Measurements from ENCODE around the gene TRMT2A. TPM values are rescaled to one million over a fixed set of nuclear protein-coding genes. Genes with fewer than 3 reads are reported as not detected.

The TRMT2A gene
- total RNA-seq, 1 donor from 2014 or later: 62.9 TPM

DNA sequence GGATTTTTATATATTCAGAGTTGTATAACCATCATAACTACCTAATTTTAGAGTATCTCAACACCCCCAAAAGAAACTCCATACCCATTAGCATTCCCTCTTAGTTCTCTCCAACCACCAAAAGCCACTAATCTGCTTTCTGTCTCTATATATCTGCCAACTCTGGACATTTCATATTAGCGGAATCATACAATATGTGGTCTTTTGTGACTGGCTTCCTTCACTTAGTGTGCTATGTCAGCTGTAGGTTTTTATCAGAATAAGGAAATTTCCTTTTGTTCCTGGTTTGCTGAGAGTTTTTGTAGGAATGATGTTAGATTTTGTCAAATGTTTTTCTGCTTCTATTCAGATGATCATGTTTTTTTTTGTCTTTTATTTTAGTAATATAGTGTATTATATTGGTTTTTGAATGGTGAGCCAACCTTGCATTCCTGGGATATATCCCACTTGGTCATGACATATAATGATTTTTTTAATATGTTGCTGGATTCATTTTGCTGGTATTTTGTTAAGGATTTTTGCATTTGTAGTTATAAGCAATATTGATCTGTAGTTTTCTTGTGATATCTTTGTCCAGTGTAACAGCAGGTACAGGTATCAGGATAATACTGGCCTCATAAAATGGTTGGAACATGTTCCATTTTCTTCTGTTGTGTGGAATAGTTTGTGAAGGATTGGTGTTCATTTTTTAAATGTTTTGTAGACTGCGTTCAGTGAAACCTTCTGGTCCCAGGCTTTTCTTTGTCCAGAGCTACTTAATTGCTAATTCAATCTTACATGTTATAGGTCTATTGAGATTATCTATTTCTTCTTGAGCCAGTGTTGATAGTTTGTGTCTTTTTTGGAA is 20.2 kb downstream of the TRMT2A start:
- Mint-ChIP-seq H3K9me3 (ENCODE audit: unreplicated experiment) (peaks cover 14% of the 10 kb centered on the region), H3K27me3 (ENCODE audit: unreplicated experiment) (no peaks in the 10 kb centered on the region), H3K4me3 (ENCODE audit: unreplicated experiment) (no peak overlapping the region), H3K27ac (ENCODE audit: unreplicated experiment) (no peak overlapping the region), H3K36me3 (ENCODE audit: unreplicated experiment) (peaks cover 68% of the 10 kb centered on the region), H3K4me1 (ENCODE audit: unreplicated experiment) (no peaks in the 10 kb centered on the region)
- no peak for DNase-seq (ENCODE audit: extremely low spot score, unreplicated experiment)
- TF ChIP-seq, protein P1, sequence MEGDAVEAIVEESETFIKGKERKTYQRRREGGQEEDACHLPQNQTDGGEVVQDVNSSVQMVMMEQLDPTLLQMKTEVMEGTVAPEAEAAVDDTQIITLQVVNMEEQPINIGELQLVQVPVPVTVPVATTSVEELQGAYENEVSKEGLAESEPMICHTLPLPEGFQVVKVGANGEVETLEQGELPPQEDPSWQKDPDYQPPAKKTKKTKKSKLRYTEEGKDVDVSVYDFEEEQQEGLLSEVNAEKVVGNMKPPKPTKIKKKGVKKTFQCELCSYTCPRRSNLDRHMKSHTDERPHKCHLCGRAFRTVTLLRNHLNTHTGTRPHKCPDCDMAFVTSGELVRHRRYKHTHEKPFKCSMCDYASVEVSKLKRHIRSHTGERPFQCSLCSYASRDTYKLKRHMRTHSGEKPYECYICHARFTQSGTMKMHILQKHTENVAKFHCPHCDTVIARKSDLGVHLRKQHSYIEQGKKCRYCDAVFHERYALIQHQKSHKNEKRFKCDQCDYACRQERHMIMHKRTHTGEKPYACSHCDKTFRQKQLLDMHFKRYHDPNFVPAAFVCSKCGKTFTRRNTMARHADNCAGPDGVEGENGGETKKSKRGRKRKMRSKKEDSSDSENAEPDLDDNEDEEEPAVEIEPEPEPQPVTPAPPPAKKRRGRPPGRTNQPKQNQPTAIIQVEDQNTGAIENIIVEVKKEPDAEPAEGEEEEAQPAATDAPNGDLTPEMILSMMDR (IDR thresholded peaks at IDR 0.05): no peak

DNA sequence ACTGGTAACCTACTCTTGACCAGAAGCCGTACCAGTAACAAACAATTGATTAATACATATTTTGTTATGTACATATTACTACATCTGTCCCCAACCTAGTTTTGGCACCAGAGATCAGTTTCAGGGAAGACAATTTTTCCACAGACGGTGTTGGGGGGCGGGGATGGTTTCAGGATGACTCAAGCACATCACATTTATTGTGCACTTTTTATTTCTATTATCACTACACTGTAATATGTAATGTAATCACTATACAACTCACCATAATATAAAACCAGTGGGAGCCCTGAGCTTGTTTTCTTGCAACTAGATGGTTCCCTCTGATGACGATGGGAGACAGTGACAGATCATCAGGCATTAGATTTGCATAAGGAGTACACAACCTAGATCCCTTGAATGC is 21.5 kb downstream of the TRMT2A start:
- no peak for DNase-seq (ENCODE audit: extremely low spot score, unreplicated experiment)
- peaks cover 80% of the 10 kb centered on the region for H3K36me3 Mint-ChIP-seq (ENCODE audit: unreplicated experiment)

DNA sequence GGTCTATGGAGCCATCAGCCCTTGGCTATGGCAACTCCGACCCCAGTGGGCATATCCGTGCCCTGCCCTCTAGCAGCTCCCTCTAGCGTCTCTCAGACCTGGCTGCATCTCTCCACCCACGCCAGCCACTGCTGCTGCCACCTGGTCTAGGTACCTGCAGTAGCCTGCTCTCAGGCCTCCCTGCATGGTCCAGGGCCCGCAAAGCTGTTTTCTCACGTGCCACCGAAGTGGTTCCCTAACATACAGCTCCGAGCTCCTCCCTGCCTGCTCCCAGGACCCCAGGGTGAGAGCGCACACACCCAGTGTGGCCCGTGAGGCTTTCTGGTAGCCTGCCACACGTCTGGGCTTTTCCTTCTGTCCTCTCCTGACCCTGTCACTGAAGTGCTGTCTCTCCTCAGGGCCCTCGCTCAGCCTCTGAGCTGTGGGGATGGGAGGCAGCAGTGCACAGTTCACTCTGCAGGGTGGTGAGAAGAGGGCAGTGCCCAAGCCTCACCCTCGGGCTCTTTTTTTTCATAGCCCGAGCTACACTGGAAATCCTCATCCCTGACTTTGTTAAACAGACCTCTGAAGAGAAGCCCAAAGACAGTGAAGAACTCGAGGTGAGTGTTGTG is 22.7 kb downstream of the TRMT2A start:
- Mint-ChIP-seq H3K36me3 (ENCODE audit: unreplicated experiment) (peaks cover 78% of the 10 kb centered on the region), H3K27ac (ENCODE audit: unreplicated experiment) (no peak overlapping the region), H3K27me3 (ENCODE audit: unreplicated experiment) (no peaks in the 10 kb centered on the region), H3K9me3 (ENCODE audit: unreplicated experiment) (peaks cover 14% of the 10 kb centered on the region), H3K4me1 (ENCODE audit: unreplicated experiment) (peaks cover 1% of the 10 kb centered on the region), H3K4me3 (ENCODE audit: unreplicated experiment) (no peak overlapping the region)
- no peak for DNase-seq (ENCODE audit: extremely low spot score, unreplicated experiment)
- TF ChIP-seq, protein P1 (IDR thresholded peaks at IDR 0.05): no peak

More for the DNA sequence above, 21.5 kb downstream of the TRMT2A start:
- no peaks in the 10 kb centered on the region for H3K4me1 Mint-ChIP-seq (ENCODE audit: unreplicated experiment)
- no peak overlapping the region for H3K27ac Mint-ChIP-seq (ENCODE audit: unreplicated experiment)
- TF ChIP-seq, protein P1 (IDR thresholded peaks at IDR 0.05): no peak
- H3K9me3 Mint-ChIP-seq (ENCODE audit: unreplicated experiment): peaks cover 14% of the 10 kb centered on the region
- H3K27me3 Mint-ChIP-seq (ENCODE audit: unreplicated experiment): no peaks in the 10 kb centered on the region
- H3K4me3 Mint-ChIP-seq (ENCODE audit: unreplicated experiment): no peak overlapping the region

DNA sequence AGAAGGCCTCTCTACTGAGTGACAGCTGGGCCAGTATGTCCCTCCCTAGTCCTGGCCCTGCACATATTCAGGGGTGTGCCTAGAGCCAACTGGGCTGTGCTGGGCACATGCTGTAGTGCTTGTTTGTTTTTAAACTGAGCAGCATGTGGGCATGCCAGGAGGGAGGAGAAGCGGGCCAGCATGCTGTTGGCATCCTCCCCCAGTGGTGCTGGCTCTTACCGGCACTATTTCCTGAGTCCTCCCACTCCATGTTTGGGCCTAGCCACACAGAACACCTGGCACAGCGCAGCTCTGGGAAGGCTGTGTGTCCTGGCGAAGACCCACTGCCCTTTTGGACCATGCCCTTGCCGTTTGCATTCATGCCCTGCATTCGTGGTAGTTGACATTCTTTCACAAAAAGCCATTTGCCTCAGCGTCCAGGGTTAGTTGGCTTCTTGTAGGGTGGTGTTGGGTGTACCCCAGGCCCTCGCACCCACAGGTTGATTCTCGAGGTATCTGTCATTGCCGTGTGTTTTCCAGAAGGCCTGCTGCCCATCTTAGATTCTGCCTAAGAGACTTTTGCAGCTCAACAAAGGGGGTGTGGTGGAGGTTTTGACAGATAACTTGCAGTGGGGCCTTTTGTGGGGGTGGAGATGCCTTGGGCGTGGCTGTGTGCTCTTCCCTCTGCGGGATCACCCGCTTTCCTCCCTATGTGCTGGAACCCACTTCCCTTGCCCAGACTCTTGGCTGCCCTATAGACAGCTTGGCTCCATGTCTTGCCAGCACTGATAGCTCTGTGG is 23.4 kb downstream of the TRMT2A start:
- TF ChIP-seq, protein P1 (IDR thresholded peaks at IDR 0.05): no peak
- no peak overlapping the region for H3K4me3 Mint-ChIP-seq (ENCODE audit: unreplicated experiment)

More for the DNA sequence above, 23.4 kb downstream of the TRMT2A start:
- Mint-ChIP-seq H3K27ac (ENCODE audit: unreplicated experiment) (no peak overlapping the region), H3K4me1 (ENCODE audit: unreplicated experiment) (peaks cover 1% of the 10 kb centered on the region), H3K9me3 (ENCODE audit: unreplicated experiment) (peaks cover 14% of the 10 kb centered on the region), H3K27me3 (ENCODE audit: unreplicated experiment) (no peaks in the 10 kb centered on the region), H3K36me3 (ENCODE audit: unreplicated experiment) (peaks cover 78% of the 10 kb centered on the region)
- no peak for DNase-seq (ENCODE audit: extremely low spot score, unreplicated experiment)

Measured in osteocyte (in vitro differentiated cells).